GM10248 (cell line): ENCODE data around the gene TMEM252.

Source experiments
- CTCF ChIA-PET: fragments of 300-600 bp; sonication (Branson Sonifier 250); formaldehyde crosslinking; extraction: SDS; loops from one replicate; lab custom pipeline; 2021; ENCODE audit warnings: antibody characterized with exemption; lab: Yijun Ruan, JAX
- POLR2A ChIA-PET: fragments of 350-650 bp; sonication (Branson Sonifier 250); formaldehyde crosslinking; extraction: SDS; loops from one replicate; lab custom pipeline; 2020; ENCODE audit warnings: antibody characterized with exemption; lab: Yijun Ruan, JAX
- DNase-seq: peaks from one replicate; pipeline ENCODE4 v3.0.0; 2012; ENCODE audit errors: extremely low spot score
- CTCF ChIP-seq: IDR thresholded peaks from 2 replicates; pipeline ENCODE4 v1.5.1; 2012; ENCODE audit warnings: mild to moderate bottlenecking, low read depth; ENCODE audit errors: extremely low read depth, missing control alignments, control extremely low read depth

The TMEM252 gene

GRCh38 chr9:68575817-68576216 lies 35.1 kb upstream of the TMEM252 start:
- ChIA-PET POLR2A (no interaction called here), CTCF (interaction anchor here (1.1 to 1.2 kb wide), 2 partner anchors 10 to 13 kb away, joined by 3 to 4 read pairs; no protein-coding TSS in a partner anchor)
- no peak for DNase-seq
- no peak for TF ChIP-seq CTCF

- DNase-seq: no peak
- ChIA-PET CTCF (interaction anchor here (0.8 to 8.7 kb wide), 4 partner anchors 8 to 177 kb away, joined by 3 to 131 read pairs (median 16); no protein-coding TSS in a partner anchor), POLR2A (no interaction called here)
- TF ChIP-seq CTCF: peak; percentile 28
These were observed 33.5 kb upstream of the TMEM252 start for GRCh38 chr9:68574150-68574549.

DNA sequence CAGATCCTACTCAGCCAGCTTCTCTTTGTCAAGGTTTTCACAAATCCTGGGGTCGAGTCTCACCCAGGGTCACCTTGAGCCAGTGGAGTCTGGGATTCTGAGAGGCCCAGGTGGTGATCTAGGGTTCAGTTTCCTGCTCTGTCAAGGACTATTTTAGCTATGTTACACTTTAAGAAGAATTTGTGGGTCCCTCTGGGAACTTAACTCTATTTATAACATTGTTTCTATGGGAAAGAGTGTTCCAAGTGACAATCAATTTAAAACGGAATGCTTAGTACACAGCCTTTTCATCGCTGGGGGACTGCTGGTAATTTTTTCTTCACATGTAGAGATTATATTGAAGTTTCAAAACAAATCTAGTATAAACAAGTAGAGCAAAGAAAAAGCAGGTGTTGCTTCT lies 26.9 kb upstream of the TMEM252 start:
- TF ChIP-seq CTCF: no peak
- POLR2A ChIA-PET: interaction anchor here (0.5 kb wide), 1 partner anchor 452 kb away, joined by 5 read pairs; no protein-coding TSS in a partner anchor
- CTCF ChIA-PET: interaction anchor here (0.7 to 8.7 kb wide), 43 partner anchors 9 to 625 kb away, joined by 3 to 131 read pairs (median 4); partner anchors contain the start of genes FXN, TJP2 and TMEM252
- DNase-seq: no peak

DNA sequence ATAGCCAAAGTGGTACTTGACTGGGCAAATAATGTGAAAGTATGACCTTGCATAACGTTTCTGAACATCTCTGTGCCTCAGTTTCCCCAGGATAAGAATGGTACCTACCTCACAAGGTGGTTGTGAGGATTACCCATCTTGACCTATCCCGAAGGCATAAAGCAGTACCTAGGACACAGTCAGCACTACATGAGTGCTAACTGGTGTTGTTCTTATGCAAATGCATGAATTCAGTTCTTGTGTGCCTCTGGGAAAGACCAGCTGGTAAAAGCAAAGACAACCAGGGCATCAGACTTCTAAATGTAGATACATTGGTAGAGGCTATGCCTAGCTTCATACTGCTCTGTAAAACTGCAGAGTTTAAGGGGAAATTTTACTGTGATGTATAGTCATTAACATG lies 21.8 kb upstream of the TMEM252 start:
- CTCF ChIA-PET: interaction anchor here (0.8 to 12.1 kb wide), 4 partner anchors 8 to 14 kb away, joined by 4 to 131 read pairs (median 14); no protein-coding TSS in a partner anchor
- POLR2A ChIA-PET: no interaction called here
- no peak for TF ChIP-seq CTCF
- no peak for DNase-seq

DNA sequence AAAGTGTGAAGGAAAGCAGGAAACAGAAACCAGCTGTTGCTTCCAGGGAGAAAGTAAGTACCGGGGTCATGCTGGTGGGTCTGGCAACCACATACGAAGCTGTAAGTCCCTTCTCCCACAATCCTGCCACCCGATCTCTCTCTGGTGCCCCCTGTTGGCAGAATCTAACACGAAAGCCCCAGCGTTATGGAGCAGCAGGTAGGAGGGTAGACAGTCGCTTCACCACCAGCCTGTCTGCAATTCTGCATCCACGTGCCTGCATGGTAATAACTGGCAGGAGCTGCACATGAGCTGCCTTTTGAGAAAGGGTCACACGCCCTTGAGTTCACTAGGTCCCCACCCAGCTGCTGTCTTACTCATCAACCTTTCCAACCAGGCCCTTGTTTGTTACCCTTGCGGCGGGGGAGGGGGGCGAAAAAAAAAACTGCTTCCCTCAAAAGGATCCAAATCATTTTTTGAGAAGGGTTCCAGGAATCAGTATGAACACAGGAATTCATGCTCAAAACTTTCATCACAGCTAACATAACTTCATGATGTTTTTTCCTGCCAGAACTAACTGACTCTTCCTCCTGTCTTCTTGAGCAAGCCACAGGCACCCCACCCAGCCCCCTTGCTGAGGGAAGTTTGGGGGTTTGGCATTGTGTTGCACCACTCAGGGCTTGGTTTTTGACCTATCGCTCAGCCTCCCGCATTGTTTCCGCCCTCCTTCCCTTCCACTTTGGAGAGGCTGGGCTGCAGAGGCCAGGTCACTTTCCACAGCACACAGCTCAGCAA lies 19.6 kb upstream of the TMEM252 start:
- peak; percentile 54 for DNase-seq
- peak; percentile 58 for TF ChIP-seq CTCF
- ChIA-PET POLR2A (no interaction called here), CTCF (interaction anchor here (0.7 to 12.1 kb wide), 30 partner anchors 9 to 476 kb away, joined by 3 to 131 read pairs (median 4); partner anchors contain the start of genes FXN and TMEM252)

DNA sequence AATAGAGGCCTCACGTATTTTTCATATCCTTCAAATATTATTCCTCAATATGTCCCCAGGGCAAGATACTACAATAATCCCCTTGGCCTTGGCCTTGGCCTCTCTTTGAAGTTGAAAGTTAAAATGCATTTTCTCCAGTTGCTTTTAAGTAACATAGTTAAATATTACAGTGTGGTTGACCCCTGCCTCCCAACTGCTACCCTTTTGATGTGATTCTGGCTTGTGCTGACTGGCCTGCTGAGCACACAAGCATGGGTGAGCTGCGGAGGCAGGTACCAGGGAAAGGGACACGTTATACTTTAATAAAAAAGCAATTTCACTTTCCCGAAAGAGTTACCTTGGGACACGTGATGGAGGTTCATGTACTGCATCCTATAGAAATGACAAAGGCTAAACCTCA lies 17.9 kb upstream of the TMEM252 start:
- ChIA-PET CTCF (interaction anchor here (1.8 to 12.1 kb wide), 6 partner anchors 10 to 445 kb away, joined by 4 to 131 read pairs (median 14); partner anchors contain the start of gene TMEM252), POLR2A (no interaction called here)
- no peak for DNase-seq
- TF ChIP-seq CTCF: no peak
